Liver (tissue), 9 donors: ENCODE measurements around the gene NPC1L1. TPM values are rescaled to one million over a fixed set of nuclear protein-coding genes. Genes with fewer than 3 reads are reported as not detected.

ENCODE experiments used
- DNase-seq: peaks from one replicate; pipeline ENCODE4 v3.0.0-alpha.2; 2017; ENCODE audit warnings: low spot score
- H3K27ac ChIP-seq, 2 donors: one replicate each; pipeline ENCODE4 v1.7.0; 2013; ENCODE audit warnings: inconsistent platforms in 2 of 2, low read length in 2 of 2, control low read depth in 1 of 2, low read depth in 1 of 2, mild to moderate bottlenecking in 1 of 2
- H3K27me3 ChIP-seq, 4 donors: one replicate each; pipeline versions ENCODE4 v1.6.1 to v1.7.0; 2013; ENCODE audit warnings: low read length in 3 of 4, inconsistent platforms in 1 of 4, mild to moderate bottlenecking in 1 of 4, moderate library complexity in 1 of 4; ENCODE audit not compliant: control insufficient read depth in 4 of 4, insufficient read depth in 4 of 4
- H3K36me3 ChIP-seq, 4 donors: one replicate each; pipeline versions ENCODE4 v1.6.1 to v1.7.0; 2013; ENCODE audit warnings: low read length in 3 of 4, mild to moderate bottlenecking in 3 of 4, low read depth in 1 of 4, moderate library complexity in 1 of 4; ENCODE audit not compliant: control insufficient read depth in 4 of 4, insufficient read depth in 3 of 4
- H3K4me1 ChIP-seq, 4 donors: one replicate each; pipeline versions ENCODE4 v1.6.1 to v1.7.0; 2013; ENCODE audit warnings: low read length in 3 of 4, mild to moderate bottlenecking in 3 of 4, moderate library complexity in 1 of 4; ENCODE audit not compliant: control insufficient read depth in 4 of 4, insufficient read depth in 4 of 4
- H3K4me3 ChIP-seq, 3 donors: one replicate each; pipeline versions ENCODE4 v1.6.1 to v1.7.0; 2013; ENCODE audit warnings: low read length in 3 of 3, control low read depth in 1 of 3, low read depth in 1 of 3, mild to moderate bottlenecking in 1 of 3
- H3K9ac ChIP-seq, 2 donors: one replicate each; pipeline ENCODE4 v1.7.0; 2013; ENCODE audit warnings: low read length in 2 of 2, mild to moderate bottlenecking in 2 of 2, moderate library complexity in 2 of 2, control low read depth in 1 of 2, low read depth in 1 of 2
- H3K9me3 ChIP-seq, 4 donors: one replicate each; pipeline versions ENCODE4 v1.6.1 to v1.7.0; 2013; ENCODE audit warnings: low read length in 3 of 4; ENCODE audit not compliant: control insufficient read depth in 4 of 4
- CTCF ChIP-seq: fragments of 150-350 bp; IDR thresholded peaks from 2 replicates; pipeline ENCODE4 v1.5.1; 2017; ENCODE audit warnings: improper control_type of control experiment, low read depth, low read length; ENCODE audit not compliant: missing input control
- EGR1 ChIP-seq, 2 donors: IDR thresholded peaks; 2 replicates each; pipeline ENCODE4 v1.6.1; 2016 to 2018; ENCODE audit warnings: antibody characterized with exemption in 2 of 2, low read depth in 2 of 2
- FOXA2 ChIP-seq: IDR thresholded peaks from 2 replicates; pipeline ENCODE4 v1.6.1; 2016; ENCODE audit warnings: antibody characterized with exemption
- HNF4A ChIP-seq, 2 donors: conservative IDR thresholded peaks; 2 replicates each; pipeline ENCODE4 v1.6.1; 2016; ENCODE audit warnings: antibody characterized with exemption in 2 of 2, mild to moderate bottlenecking in 2 of 2
- HNF4G ChIP-seq: IDR thresholded peaks from 2 replicates; pipeline ENCODE4 v1.6.1; 2016; ENCODE audit warnings: antibody characterized with exemption
- NR2F2 ChIP-seq: IDR thresholded peaks from 2 replicates; pipeline ENCODE4 v1.6.1; 2016; ENCODE audit warnings: antibody characterized with exemption
- RAD21 ChIP-seq, 2 donors: IDR thresholded peaks; 2 replicates each; pipeline ENCODE4 v1.6.1; 2016; ENCODE audit warnings: antibody characterized with exemption in 2 of 2, mild to moderate bottlenecking in 2 of 2
- REST ChIP-seq: IDR thresholded peaks from 2 replicates; pipeline ENCODE4 v1.6.1; 2016; ENCODE audit warnings: antibody characterized with exemption, mild to moderate bottlenecking
- SP1 ChIP-seq: IDR thresholded peaks from 2 replicates; pipeline ENCODE4 v1.6.1; 2018; ENCODE audit warnings: antibody characterized with exemption, mild to moderate bottlenecking
- TAF1 ChIP-seq: conservative IDR thresholded peaks from 2 replicates; pipeline ENCODE4 v1.6.1; 2016; ENCODE audit warnings: antibody characterized with exemption, mild to moderate bottlenecking
- YY1 ChIP-seq: IDR thresholded peaks from 2 replicates; pipeline ENCODE4 v1.6.1; 2016; ENCODE audit warnings: antibody characterized with exemption, mild to moderate bottlenecking
- WGBS: extraction: QIAGEN DNeasy Blood & Tissue Kit; methylation state at CpG from one replicate; pipeline ENCODE4 v1.1.7; 2013; 5-methylcytosine and 5-hydroxymethylcytosine counted together
- polyA plus RNA-seq, 2 donors: library from polyadenylated mRNA; stranded (reverse) in 1 of 2; unstranded in 1 of 2; fragments of 200-250 nt in 1 of 2; fragments of >200 nt in 1 of 2; fragmentation: Nextera tagmentation in 1 of 2; extraction: Ambion mirVana in 1 of 2; gene quantifications; one replicate each; pipeline versions ENCODE4 v1.2.1 to v1.2.3, GENCODE V29; 2013 to 2015
- total RNA-seq, 2 donors: library from RNA; depleted of rRNA; stranded (reverse); fragments of >200 nt; gene quantifications; one replicate each; pipeline ENCODE4 v1.2.3, GENCODE V29; 2014
- TF ChIP-seq, protein P1 (sequence below): IDR thresholded peaks from 2 replicates; pipeline ENCODE4 v1.6.1; 2016; ENCODE audit warnings: antibody characterized with exemption
- TF ChIP-seq, protein P2 (sequence below): IDR thresholded peaks from 2 replicates; pipeline ENCODE4 v1.6.1; 2016; ENCODE audit warnings: antibody characterized with exemption
- TF ChIP-seq, protein P3 (sequence below): IDR thresholded peaks from 2 replicates; pipeline ENCODE4 v1.6.1; 2016; ENCODE audit warnings: antibody characterized with exemption
- donor health status: healthy.
- donor health status: healthy.
- donor health status: healthy.
- donor health status: healthy.
- donor health status: healthy.

The NPC1L1 gene
- total and polyA plus RNA-seq, 4 donors = 7.2 to 22.1 (median 15.3) TPM

DNA sequence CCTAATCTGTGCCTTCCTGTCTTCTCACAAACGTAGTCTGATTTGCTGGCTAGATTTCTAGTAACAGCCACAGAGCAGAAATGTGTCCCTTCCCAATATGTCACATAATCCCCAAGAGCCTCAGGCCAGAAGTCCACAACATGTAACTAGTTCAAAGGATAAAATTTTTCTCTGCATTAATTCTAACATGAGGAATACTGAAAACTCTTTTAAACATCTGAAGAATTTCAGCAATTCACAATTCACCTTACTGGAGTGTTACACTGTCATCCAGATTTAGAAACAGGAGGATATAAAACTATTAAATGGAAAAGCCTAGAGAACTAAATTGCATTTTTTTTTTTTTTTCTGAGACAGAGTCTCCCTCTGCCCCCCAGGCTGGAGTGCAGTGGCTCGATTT is 35.1 kb upstream of the NPC1L1 start:
- Histone ChIP-seq H3K4me3 (no peak overlapping the region), H3K27me3 (no peaks in the 10 kb centered on the region), H3K36me3 (peaks cover 9 to 31% (median 27%) of the 10 kb centered on the region in 4 donors), H3K9ac (no peak overlapping the region), H3K4me1 (peaks cover 7 to 33% (median 27%) of the 10 kb centered on the region in 4 donors), H3K27ac (no peak overlapping the region), H3K9me3 (no peaks in the 10 kb centered on the region)
- WGBS = 82% methylated on average over 2 of the region's 2 CpGs
- DNase-seq = no peak
- TF ChIP-seq, protein P1, sequence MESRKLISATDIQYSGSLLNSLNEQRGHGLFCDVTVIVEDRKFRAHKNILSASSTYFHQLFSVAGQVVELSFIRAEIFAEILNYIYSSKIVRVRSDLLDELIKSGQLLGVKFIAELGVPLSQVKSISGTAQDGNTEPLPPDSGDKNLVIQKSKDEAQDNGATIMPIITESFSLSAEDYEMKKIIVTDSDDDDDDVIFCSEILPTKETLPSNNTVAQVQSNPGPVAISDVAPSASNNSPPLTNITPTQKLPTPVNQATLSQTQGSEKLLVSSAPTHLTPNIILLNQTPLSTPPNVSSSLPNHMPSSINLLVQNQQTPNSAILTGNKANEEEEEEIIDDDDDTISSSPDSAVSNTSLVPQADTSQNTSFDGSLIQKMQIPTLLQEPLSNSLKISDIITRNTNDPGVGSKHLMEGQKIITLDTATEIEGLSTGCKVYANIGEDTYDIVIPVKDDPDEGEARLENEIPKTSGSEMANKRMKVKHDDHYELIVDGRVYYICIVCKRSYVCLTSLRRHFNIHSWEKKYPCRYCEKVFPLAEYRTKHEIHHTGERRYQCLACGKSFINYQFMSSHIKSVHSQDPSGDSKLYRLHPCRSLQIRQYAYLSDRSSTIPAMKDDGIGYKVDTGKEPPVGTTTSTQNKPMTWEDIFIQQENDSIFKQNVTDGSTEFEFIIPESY = no peak
- TF ChIP-seq, protein P2, sequence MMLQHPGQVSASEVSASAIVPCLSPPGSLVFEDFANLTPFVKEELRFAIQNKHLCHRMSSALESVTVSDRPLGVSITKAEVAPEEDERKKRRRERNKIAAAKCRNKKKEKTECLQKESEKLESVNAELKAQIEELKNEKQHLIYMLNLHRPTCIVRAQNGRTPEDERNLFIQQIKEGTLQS = no peak
- TF ChIP-seq HNF4G = no peak
- TF ChIP-seq RAD21 (IDR thresholded peaks at IDR 0.05) = no peak
- no peak for TF ChIP-seq EGR1 (IDR thresholded peaks at IDR 0.05; ENCODE audit: low read depth in 2 of 2)
- TF ChIP-seq REST = no peak
- TF ChIP-seq YY1 = no peak
- TF ChIP-seq NR2F2 = no peak
- TF ChIP-seq, protein P3, sequence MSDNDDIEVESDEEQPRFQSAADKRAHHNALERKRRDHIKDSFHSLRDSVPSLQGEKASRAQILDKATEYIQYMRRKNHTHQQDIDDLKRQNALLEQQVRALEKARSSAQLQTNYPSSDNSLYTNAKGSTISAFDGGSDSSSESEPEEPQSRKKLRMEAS = no peak

DNA sequence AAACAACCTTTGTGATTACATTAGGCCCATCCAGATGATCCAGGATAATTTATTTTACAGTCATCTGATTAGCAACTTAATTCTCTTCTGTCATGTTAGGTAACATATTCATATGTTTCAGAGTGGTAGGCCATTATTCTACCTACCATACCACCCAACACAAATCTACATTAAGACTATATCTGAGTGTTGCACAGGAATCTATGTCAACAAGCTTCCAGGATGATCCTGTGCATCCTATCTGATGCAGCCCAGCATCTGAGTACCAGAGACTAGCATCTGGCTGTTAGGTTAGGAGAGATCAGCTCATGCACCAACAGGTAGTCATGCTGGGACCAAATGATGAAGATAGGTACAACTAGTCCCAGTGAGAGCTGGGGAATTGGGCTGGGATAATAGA is 33.9 kb upstream of the NPC1L1 start:
- Histone ChIP-seq H3K36me3 (peaks cover 15 to 40% (median 36%) of the 10 kb centered on the region in 4 donors), H3K27me3 (no peaks in the 10 kb centered on the region), H3K9ac (no peak overlapping the region), H3K27ac (peak overlapping the region in 1 of 2 donors; percentile 87), H3K4me3 (no peak overlapping the region), H3K9me3 (no peaks in the 10 kb centered on the region), H3K4me1 (peaks cover 3 to 30% (median 21%) of the 10 kb centered on the region in 4 donors)
- DNase-seq = no peak
- TF ChIP-seq TAF1 (no peak), SP1 (no peak), HNF4A (conservative IDR thresholded peaks at IDR 0.05) (no peak), CTCF (no peak), NR2F2 (no peak), RAD21 (IDR thresholded peaks at IDR 0.05) (no peak), REST (no peak), YY1 (no peak), FOXA2 (no peak)
- TF ChIP-seq, protein P2 = no peak
- TF ChIP-seq, protein P3 = no peak
